Esophagus squamous epithelium (tissue), 4 donors: Measurements from ENCODE around the gene S100A11.

Experiments
- CTCF ChIP-seq, 6 experiments: fragments of 450-650 bp in 4 of 6; fragments of 200-600 bp in 2 of 6; sonication (generic) in 2 of 6; IDR thresholded peaks; one replicate each; pipeline ENCODE4 v1.5.1; 2016 to 2019; ENCODE audit warnings: antibody characterized with exemption in 6 of 6, mild to moderate bottlenecking in 4 of 6, moderate library complexity in 4 of 6
- POLR2A ChIP-seq, 4 donors: fragments of 450-650 bp; IDR thresholded peaks; one replicate each; pipeline ENCODE4 v1.6.1; 2017; ENCODE audit warnings: antibody characterized with exemption in 4 of 4, mild to moderate bottlenecking in 4 of 4, moderate library complexity in 3 of 4

GRCh38 chr1:152007047-152007446 is 29.8 kb downstream of the S100A11 start:
- no peak for TF ChIP-seq CTCF (IDR thresholded peaks at IDR 0.05)
- no peak for TF ChIP-seq POLR2A (IDR thresholded peaks at IDR 0.05)
